NCI-H187 treated with DMSO at 0.1 percent for 48 hours (cell line): Measurements from ENCODE around the gene TMEM266.

ENCODE experiments used
- DNase-seq: peaks from one replicate; lab custom pipeline; 2025; lab: John Stamatoyannopoulos, UW

Gene TMEM266

GRCh38 chr15:76185716-76186115, 125.9 kb downstream of the TMEM266 start:
- no peak for DNase-seq

DNA sequence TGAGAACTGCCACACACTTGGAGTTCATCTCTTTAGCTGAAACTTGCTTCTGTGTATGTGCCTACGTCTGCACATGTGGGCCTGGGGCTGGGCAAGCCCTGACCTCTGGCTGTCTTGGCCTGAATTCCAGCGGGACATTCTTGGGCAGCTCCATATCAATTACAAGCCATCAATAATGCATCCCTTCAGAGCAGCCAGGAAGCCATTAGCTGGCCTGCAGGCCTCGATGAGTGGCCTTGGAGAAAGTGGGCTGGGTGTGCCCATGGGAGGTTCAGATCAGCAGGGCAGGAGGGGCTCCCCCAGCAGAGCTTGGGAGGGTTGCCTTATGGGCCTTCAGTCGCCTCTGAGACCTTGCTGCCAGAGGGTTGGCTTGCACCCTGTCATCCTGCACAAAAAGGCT, 127.4 kb downstream of the TMEM266 start:
- no peak for DNase-seq

GRCh38 chr15:76189106-76189505, 129.3 kb downstream of the TMEM266 start:
- no peak for DNase-seq

DNA sequence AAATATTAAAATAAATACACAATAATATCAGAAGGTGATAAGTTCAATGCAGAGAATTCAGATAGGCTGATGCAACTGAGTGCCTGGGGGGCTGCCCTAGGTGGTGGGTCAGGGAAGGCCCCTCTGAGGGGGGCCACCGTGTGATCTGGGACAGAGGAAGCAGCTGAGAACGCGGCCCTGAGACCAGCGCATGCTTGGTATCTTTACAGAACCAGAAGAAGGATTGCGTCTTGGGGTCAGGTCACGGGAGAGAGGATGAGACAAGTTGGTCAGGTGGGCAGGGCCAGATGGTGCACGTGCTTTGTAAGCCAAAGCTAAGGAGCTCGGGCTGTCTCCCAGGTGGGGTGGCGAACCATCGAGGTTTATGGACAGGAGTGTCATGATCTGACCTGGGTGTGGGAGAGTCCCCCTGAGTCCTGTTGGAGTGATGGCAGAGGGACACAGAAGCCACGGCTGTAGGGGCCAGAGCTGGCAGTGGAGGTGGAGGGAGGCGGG, 130.3 kb downstream of the TMEM266 start:
- DNase-seq: no peak

- no peak for DNase-seq
Observed at GRCh38 chr15:76190751-76191538, 131.2 kb downstream of the TMEM266 start.

GRCh38 chr15:76191539-76192244, 131.9 kb downstream of the TMEM266 start:
- DNase-seq: no peak

DNA sequence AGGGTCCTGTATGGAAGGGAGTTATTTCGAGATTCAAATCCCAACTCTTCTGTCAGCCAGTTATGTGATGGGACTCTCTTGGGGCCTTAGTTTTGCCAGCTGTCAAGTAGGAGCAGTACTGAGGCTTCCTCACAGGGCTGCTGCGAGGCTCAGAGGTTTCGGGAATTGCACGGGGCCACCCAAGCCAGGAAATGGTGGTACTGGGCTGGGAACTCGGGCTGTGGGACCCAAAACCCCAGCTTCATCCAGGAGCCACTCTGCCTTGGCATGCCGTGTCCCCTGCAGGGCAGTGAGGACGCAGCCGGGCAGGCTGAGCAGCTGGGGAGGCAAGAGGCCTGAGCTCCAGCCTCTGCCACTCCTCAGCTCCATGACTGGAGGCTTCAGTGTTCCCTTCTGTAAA, 132.9 kb downstream of the TMEM266 start:
- DNase-seq: no peak

- no peak for DNase-seq
Observed at GRCh38 chr15:76193934-76194333, 134.1 kb downstream of the TMEM266 start.

DNA sequence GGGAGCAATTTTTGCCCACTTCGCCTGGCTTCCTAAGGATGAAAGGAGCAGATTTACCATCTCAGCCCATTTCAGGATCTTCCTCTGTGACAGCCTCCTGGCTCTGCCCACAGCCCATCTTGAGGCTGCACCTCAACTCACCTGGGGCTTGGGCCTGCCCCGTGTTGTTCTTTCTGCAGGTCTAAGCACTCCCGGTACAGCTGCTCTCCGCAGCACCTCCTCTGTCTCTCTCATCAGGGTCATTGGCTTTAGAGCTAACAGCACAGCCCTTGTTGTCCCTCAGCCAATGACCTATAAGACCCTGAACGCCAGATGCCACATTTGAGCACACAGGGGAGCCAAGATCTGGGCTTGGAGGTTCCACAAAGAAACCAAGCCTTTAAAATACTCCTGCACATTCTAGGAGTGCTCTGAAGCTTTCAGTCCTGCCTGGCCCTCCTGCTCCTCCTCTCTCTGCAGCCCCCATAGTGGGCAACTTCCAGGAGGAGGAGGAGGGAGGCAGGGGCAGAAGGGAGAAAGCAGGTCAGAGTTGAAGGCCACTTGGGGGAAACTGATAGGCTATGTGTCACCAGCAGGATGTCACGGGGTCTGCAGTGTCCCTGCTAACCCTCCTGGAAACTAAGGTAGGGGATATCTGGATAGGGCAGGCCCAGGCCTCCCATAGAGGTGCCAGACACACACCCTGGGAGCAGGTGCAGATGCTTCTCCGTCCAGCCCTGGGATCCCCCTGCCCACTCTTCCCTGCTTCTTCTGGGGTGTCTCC, 135.9 kb downstream of the TMEM266 start:
- no peak for DNase-seq

DNA sequence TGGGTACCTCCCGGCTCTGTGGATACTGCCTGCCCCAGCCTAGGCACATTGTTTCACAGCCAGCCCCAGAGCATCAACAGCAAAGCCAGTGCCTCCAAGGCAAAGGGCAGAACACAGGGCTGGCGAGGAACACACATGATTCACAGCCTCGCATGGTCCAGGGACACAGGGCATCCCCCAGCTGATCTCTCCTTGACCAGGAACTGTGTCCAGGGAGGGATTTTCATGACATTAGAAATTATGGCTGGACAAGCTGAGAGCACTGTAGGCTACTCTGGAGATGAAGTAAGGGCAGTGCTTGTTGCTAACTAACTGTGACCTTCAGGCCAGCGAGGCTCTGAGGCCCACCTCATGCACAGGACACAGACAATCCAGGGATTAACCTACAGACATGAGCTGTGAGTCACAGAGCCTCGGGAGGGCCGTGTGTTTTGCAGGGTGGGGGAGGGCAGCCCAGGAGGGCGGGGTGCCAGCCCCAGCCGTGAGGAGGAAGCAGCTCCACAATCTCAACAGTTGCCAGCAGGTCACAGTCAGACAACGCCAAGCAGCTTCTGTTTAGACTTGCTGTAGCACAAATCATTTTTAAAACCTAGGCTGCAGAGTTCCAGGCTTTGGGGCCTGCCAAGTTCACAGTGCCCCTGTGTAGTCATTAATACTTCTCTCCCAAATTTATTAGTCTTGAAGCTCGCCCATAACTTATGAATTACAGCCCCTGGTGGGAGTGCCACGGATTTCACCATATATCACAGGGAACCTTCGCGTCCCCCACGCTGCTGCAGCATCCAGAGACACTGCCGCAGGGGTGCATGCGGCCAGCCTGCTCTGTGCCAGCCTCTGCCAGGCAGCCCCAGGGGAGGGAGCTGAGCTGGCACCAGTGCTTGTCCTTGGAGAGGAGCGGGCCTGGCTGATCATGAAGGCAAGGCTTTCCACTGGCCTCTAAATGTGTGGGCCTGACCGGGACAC, 136.8 kb downstream of the TMEM266 start:
- DNase-seq: no peak

GRCh38 chr15:76197703-76198455, 138.1 kb downstream of the TMEM266 start:
- DNase-seq: no peak

GRCh38 chr15:76198456-76199105, 138.8 kb downstream of the TMEM266 start:
- no peak for DNase-seq

DNA sequence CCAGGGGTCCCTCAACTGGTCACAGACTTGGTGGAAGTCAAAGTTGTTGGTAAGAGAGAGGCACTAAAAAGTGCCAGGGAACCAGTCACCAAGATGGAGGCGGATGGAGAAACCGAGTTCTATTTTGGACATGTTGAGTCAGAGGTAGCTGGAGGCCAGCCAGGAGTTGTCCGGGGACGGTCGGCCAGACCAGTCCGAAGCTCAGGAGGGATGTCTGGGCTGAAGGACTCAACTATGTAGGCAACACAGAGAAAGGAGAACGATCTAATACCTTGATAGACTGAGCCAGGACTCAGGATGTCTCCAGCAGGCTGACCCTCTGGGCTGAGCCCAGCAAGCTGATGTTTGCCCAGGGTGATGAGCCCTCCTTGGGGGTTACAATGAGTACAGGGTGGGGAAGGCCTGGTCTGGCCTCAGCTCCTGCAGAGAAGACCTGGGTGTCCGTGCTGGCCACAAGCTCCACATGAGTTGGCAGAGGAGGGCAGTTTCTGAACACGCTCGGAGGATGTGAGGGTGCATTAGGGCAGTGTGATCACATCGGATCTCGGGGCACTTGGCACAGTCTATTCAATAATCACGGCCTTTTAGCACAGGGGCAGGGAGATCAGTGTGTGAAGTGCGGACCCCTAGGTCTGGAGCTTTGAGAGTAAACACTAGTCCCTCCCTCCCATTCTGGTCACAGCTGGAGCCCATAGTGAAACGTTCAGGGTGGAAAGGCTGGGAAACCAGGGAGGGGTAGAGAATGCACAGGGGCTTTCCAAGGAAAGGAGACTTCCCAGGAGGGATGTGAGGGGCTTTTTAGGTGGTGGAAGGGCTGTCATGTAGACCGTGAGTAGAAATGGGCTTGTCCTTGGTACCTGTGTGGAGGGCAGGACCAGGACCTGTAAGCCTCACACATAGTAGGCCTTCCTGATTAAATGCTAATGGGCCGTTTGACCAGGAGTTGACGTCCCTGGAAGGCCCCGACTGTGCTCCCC, 139.6 kb downstream of the TMEM266 start:
- no peak for DNase-seq

DNA sequence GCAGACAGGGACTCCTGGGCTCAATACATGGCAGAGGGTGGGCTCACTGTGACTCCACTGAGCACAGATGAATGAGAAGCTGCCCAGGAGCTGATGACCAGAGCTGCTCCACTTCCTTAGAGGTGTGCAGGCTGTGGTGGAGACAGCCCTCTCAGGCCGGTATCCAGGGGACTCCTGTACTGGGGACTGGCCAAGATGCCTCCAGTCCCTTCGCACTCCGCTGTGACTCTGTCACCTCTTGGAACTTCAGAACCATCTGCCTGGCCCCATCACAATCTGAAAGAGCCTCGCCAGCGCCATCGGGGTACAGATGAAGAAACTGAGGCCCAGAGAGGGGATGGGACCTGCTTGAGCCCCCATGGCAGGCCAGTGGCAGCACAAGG, 140.3 kb downstream of the TMEM266 start:
- DNase-seq: no peak

GRCh38 chr15:76200641-76201105, 140.9 kb downstream of the TMEM266 start:
- DNase-seq: no peak

- no peak for DNase-seq
Observed at GRCh38 chr15:76201536-76202255, 141.9 kb downstream of the TMEM266 start.

DNA sequence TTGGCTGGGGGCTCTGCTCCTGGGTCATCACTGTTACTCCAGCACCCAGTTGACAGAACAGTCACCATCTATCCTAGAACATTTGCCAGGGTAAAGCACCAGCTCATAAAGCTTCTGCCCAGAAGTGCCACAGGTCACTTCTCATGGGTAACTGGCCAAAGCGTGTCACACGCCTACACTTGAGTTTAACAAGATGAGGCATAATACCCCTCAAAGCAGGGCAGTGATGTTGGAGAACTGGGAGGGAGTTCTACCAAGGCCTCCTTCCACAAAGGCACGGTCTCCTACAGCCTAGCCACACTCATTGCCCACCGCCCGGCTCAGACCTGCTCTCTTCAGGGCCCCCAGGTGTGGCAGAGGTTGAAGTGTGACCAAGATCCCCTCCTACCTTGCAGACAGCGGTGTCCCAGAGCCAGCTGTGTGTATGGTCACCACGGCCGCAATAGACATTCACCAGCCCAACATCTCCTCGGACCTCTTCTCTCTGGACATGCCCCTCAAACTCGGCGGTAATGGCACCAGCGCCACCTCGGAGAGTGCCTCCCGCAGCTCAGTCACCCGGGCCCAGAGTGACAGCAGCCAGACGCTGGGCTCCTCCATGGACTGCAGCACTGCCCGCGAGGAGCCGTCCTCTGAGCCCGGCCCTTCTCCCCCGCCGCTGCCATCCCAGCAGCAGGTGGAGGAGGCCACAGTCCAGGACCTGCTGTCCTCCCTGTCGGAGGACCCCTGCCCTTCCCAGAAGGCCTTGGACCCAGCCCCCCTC, 143.7 kb downstream of the TMEM266 start:
- no peak for DNase-seq
